SJSA1 (cell line): Measurements from ENCODE around the gene HOXD13. TPM values are rescaled to one million over a fixed set of nuclear protein-coding genes. Genes with fewer than 3 reads are reported as not detected.

Experiments
- DNase-seq, 2 experiments: peaks; one replicate each; pipeline ENCODE4 v3.0.0-alpha.2; 2015 to 2020; ENCODE audit warnings: low spot score in 2 of 2, low read depth in 1 of 2
- H3K27ac ChIP-seq: fragments of 250-450 bp; sonication (Bioruptor Pico); 2 replicates; pipeline ENCODE4 v1.5.1; 2020; ENCODE audit warnings: mild to moderate bottlenecking, moderate library complexity
- H3K27me3 ChIP-seq: fragments of 250-450 bp; sonication (Bioruptor Pico); replicated peaks from 2 replicates; pipeline ENCODE4 v1.5.1; 2020; ENCODE audit warnings: mild to moderate bottlenecking, moderate library complexity
- H3K36me3 ChIP-seq: fragments of 250-450 bp; sonication (Bioruptor Pico); 2 replicates; pipeline ENCODE4 v1.5.1; 2020; ENCODE audit warnings: mild to moderate bottlenecking
- H3K4me1 ChIP-seq: fragments of 250-450 bp; sonication (Bioruptor Pico); replicated peaks from 2 replicates; pipeline ENCODE4 v1.6.1; 2021; ENCODE audit warnings: mild to moderate bottlenecking
- H3K4me3 ChIP-seq: fragments of 250-450 bp; sonication (Bioruptor Pico); 2 replicates; pipeline ENCODE4 v1.5.1; 2020; ENCODE audit warnings: mild to moderate bottlenecking
- H3K9me3 ChIP-seq: fragments of 250-450 bp; sonication (Bioruptor Pico); replicated peaks from 2 replicates; pipeline ENCODE4 v1.5.1; 2020; ENCODE audit warnings: mild to moderate bottlenecking
- total RNA-seq: library from RNA; depleted of rRNA; stranded (reverse); fragments of >200 nt; shearing (Covaris generic); gene quantifications from 2 replicates; pipeline ENCODE4 v1.2.3, GENCODE V29; 2014

Gene HOXD13
- total RNA-seq, 1 experiment from 2014 or later, result 0.50 TPM

DNA sequence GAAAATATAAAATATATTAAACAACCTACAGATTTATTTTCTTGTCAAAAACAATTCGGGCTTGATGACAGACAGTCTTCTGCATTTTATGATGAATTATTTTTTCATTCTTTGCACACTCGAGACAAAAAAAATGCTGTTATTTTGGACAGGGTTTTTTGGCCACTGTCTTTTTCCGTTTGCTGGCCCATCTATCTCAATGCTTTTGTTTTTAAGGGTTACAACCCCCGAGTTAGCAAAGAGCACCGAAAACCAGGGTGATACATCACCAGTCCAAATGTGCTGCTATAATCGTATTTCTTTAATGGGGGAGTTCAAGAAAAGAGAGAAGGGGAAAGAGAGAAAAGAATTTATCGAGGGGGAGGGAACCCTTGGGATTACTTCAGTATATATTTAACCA lies 16.5 kb upstream of the HOXD13 start:
- Histone ChIP-seq H3K9me3 (peaks cover 11% of the 10 kb centered on the region), H3K27ac (no peak overlapping the region), H3K4me3 (no peak overlapping the region), H3K27me3 (peaks cover 68% of the 10 kb centered on the region), H3K4me1 (peaks cover 13% of the 10 kb centered on the region), H3K36me3 (no peaks in the 10 kb centered on the region)
- DNase-seq, result no peak

DNA sequence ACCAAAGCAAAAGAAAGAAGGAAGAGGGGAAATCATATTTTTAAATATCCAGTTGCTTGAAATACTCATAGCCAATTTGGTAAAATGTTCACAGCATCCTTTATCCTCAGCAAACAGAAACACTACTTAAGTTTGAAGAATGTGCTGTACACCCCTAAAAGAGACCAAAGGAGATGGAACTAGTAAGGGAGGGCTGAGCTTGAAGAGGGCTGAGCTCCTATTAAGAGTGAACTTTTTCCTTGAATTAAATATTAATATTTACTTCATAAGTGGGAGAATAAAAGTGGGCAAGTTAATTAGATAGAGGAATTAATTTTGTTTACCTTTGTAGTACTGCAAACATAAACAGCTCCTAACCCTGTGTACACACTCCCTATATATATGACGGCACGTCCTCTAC lies 15.7 kb upstream of the HOXD13 start:
- Histone ChIP-seq H3K36me3 (no peaks in the 10 kb centered on the region), H3K4me1 (peaks cover 13% of the 10 kb centered on the region), H3K9me3 (peaks cover 19% of the 10 kb centered on the region), H3K27ac (no peak overlapping the region), H3K27me3 (peaks cover 75% of the 10 kb centered on the region), H3K4me3 (no peak overlapping the region)
- DNase-seq, result no peak

DNA sequence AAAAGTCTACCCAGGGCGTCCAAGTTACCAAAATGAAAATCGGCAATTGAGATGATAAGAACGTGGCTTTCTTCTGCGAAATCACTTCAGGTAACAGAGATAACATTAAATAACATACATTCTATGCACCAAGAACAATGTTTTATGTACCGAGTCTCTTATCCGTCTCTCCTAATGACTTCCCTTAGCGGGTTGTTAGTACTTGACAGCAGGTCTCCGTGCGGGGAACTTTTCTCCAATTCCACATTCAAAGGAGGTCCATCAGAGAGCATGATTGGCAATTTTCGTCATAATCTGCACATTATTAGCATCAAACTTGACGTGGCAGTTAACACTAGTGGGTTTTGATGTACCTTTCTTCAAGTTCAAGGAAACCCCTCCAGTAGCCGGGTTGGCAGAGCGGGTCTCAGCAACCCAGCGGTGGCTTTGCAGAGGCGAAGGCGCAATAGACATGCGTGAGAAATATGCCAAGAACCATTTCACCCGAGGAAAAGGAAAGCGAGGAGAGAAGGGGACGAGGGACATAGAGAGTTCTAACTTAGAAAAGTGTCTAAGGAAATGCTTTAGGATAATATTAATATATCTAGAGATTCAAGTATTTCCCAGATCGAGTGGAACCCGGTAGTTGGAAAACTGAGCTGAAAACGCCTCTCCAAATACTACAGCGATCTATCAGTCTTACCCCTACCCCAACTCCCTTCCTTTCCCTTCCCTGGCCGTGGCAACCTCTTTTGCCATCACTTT lies 13.8 kb upstream of the HOXD13 start:
- Histone ChIP-seq H3K36me3 (no peaks in the 10 kb centered on the region), H3K4me3 (no peak overlapping the region), H3K4me1 (peaks cover 13% of the 10 kb centered on the region), H3K27me3 (peaks cover 86% of the 10 kb centered on the region), H3K27ac (no peak overlapping the region), H3K9me3 (peaks cover 31% of the 10 kb centered on the region)
- DNase-seq, result no peak

- peaks cover 87% of the 10 kb centered on the region for H3K27me3 ChIP-seq
- H3K27ac ChIP-seq, result no peak overlapping the region
- no peak for DNase-seq
- H3K4me1 ChIP-seq, result peaks cover 13% of the 10 kb centered on the region
- H3K4me3 ChIP-seq, result peak overlapping the region; percentile 17
- no peaks in the 10 kb centered on the region for H3K36me3 ChIP-seq
- H3K9me3 ChIP-seq, result peaks cover 31% of the 10 kb centered on the region
Observed at GRCh38 chr2:176079285-176079830, 13.2 kb upstream of the HOXD13 start.

DNA sequence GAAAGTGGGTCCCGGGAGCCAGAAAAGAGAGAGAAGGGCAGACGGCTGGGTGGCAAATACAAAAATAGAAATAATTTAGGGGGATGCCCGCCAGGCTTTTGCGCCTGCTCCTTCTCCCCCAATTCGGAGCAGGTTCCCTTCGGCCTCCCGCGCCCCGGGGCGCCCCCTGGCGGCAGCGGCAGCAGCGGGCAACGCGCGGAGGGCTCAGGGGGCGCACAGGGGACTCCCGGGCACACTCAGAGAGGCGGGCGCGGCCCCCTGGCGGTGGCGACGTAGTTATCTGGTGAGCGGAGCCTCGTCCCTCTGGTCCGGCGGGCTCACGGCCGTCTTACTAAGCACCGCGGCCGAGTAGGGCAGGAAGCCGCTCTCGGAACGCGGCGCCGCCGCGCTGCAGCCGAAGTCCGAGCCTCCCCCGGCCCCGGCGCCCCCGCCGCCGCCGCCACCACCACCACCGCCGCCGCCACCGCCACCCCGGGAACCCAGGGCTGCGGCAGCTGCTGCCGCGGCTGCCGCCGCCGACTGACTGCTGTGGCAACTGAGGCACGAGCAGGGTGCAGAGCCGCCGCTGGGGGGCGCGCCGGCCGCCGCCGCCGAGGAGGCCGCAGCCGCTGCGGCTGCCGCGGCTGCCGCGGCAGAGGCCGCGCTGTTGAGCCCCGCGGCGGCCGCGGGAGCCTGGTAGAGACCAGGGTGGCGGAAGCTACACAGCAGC lies 12.5 kb upstream of the HOXD13 start:
- Histone ChIP-seq H3K9me3 (peaks cover 31% of the 10 kb centered on the region), H3K36me3 (no peaks in the 10 kb centered on the region), H3K4me1 (peaks cover 13% of the 10 kb centered on the region), H3K4me3 (peak overlapping the region; percentile 17), H3K27me3 (peaks cover 88% of the 10 kb centered on the region), H3K27ac (no peak overlapping the region)
- peak; percentile 65 to 78 for DNase-seq

DNA sequence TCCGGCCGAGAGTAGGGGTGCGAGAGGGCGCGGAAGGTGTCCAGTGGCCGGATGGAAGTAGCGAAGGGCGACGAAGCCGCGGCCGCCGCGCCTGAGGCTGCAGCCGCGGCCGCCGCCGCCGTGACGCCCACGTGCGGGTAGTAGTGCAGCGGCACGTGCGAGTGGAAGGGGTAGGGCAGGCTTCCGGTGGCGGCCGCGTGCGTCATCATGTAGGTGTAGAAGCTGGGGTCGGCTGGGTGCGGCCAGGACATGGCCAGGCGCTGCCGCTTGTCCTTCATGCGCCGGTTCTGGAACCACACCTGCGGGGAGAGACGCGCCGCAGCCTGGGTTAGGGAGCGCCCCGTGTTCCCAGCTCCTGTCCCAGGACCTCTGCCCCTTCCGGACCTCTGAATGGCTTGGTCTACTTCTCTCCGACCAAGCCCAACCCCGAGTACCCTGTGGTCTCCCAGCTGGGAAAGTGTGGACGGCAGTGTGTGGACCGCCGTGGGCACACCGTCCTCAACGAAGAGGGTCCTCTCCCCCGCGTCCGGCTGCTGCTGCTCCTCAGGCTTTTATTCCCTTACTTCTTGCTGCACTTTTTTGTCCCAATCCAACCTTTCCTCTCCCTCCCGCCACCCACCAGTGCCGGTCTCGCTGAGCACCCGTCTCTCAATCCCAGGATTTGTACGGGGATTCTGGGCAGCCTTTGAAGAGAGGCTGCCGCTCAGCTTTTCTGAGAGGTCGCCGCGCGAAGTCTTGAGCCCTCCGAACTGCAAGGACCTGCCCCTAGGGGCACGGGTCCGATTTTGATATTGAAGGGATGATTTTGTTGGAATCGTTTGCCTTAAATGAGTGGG lies 11.8 kb upstream of the HOXD13 start:
- Histone ChIP-seq H3K27me3 (peaks cover 90% of the 10 kb centered on the region), H3K27ac (no peak overlapping the region), H3K4me3 (peak overlapping the region; percentile 17), H3K9me3 (peaks cover 31% of the 10 kb centered on the region), H3K36me3 (no peaks in the 10 kb centered on the region), H3K4me1 (peaks cover 13% of the 10 kb centered on the region)
- DNase-seq, result no peak

DNA sequence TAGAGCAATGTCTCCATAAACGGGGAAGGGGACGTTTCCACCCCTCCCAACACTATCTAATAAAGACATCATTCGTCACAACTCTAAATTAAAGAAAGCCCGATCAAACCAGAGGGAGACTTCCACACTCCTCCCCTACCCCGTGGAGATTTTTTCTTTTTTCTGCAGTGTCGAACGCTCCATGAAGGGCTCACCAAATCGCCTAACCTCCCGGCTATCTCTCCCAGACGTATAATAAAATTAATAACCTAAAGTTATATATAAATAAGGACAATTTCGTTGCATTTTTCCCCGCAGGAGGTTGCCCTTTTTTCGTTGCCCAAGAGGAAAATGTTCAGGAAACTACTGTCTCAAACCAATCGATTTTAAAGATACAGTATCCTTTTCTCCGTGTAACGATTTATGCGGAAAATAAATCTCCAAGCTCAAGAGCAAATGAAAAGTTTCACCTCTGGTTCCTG lies 11.1 kb upstream of the HOXD13 start:
- Histone ChIP-seq H3K4me1 (peaks cover 13% of the 10 kb centered on the region), H3K27ac (no peak overlapping the region), H3K9me3 (peaks cover 31% of the 10 kb centered on the region), H3K27me3 (peaks cover 89% of the 10 kb centered on the region), H3K4me3 (no peak overlapping the region), H3K36me3 (no peaks in the 10 kb centered on the region)
- no peak for DNase-seq

DNA sequence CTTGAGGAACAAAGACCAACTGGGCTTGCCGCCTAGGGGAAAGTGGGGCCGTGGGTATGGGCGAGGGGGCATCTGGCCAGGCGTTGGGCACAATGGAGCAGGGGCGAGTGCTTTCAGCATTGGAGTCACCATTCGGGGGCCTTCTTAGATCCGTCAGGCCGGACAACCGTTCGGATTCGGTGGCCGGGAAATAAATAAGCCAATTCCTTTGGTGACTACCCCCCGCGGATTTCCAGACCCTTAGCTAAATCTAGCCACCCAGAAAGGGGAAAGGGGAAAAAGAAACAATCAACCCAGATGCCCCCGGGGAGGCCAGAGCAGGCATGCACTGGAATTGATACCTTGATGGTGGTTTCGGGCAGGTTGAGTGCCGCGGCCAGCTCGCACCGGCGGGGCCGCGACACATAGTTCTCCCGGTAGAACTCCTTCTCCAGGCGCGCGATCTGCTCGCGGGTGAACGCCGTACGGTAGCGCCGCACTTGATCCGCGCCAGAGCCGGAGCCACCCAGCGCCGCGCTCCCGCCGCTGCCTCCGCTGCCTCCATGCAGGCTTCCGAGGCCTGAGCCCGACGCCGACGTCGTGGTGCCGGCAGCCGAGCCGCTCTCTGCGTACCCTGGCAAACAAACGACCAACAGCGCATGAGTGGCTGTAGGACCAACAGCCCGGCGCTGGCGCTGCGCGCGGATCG lies 10.5 kb upstream of the HOXD13 start:
- H3K36me3 ChIP-seq, result no peaks in the 10 kb centered on the region
- no peak for DNase-seq
- peaks cover 89% of the 10 kb centered on the region for H3K27me3 ChIP-seq
- H3K4me3 ChIP-seq, result no peak overlapping the region
- peaks cover 31% of the 10 kb centered on the region for H3K9me3 ChIP-seq
- no peak overlapping the region for H3K27ac ChIP-seq
- peaks cover 13% of the 10 kb centered on the region for H3K4me1 ChIP-seq

DNA sequence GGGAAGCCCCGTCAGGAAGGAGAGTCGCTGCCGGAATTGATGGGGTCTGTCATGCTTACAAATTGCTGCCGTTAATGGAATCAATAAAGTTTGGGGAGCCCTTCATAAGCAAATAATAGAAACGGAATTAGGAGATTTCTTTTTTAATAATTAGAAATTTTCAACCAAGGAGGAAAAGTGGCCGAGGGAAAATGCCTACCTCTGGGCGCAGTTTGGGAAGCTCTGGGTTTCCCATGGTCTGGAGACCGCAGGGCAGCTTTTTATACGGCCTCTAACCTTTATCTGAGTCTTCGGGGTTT lies 10.0 kb upstream of the HOXD13 start:
- H3K9me3 ChIP-seq, result peaks cover 31% of the 10 kb centered on the region
- no peak overlapping the region for H3K27ac ChIP-seq
- peaks cover 89% of the 10 kb centered on the region for H3K27me3 ChIP-seq
- H3K4me1 ChIP-seq, result peaks cover 13% of the 10 kb centered on the region
- H3K4me3 ChIP-seq, result no peak overlapping the region
- DNase-seq, result no peak
- no peaks in the 10 kb centered on the region for H3K36me3 ChIP-seq

- H3K27me3 ChIP-seq, result peaks cover 92% of the 10 kb centered on the region
- no peak for DNase-seq
- H3K36me3 ChIP-seq, result no peaks in the 10 kb centered on the region
- no peak overlapping the region for H3K27ac ChIP-seq
- H3K9me3 ChIP-seq, result peaks cover 31% of the 10 kb centered on the region
- H3K4me1 ChIP-seq, result peaks cover 13% of the 10 kb centered on the region
- no peak overlapping the region for H3K4me3 ChIP-seq
Observed at GRCh38 chr2:176082824-176083751, 9.4 kb upstream of the HOXD13 start.

GRCh38 chr2:176083796-176084261 lies 8.7 kb upstream of the HOXD13 start, which contains the start of gene EVX2:
Gene EVX2, minus strand, starts transcription at chr2:176083962. Its CDS starts 186 bp downstream, at chr2:176083776.
- no peak within 1 kb of the TSS for H3K4me3 ChIP-seq
- H3K27ac ChIP-seq, result no peak within 1 kb of the TSS
- peaks cover 31% of the 10 kb centered on the region for H3K9me3 ChIP-seq
- no peak for DNase-seq
- H3K27me3 ChIP-seq, result peaks cover 92% of the 10 kb centered on the region
- H3K4me1 ChIP-seq, result peaks cover 18% of the 10 kb centered on the region
- H3K36me3 ChIP-seq, result no peaks in the 10 kb centered on the region

DNA sequence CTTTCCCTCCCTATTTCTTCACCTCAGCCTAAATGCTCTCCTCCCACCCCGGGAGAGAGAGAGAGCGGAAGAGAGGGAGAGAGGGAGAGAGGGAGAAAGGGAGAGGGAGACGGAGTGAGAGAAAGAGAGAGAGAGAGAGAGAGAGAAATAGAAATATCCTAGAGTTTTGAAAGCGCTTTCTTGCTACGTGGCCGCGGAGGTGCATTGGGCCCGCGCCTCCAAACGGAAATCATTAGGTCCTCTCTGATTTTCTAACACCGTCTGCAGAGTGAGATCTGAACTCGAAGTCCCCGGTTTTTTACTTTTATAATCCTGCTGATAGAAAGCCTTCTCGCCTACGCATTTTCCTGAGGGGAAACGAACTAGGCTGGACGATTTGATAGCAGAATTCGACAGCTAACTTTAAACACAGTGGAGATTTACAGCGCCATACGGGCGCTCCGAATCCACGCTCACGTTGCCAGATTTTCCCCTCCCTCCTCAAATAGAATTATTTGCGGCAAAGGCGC lies 7.9 kb upstream of the HOXD13 start:
- Histone ChIP-seq H3K9me3 (peaks cover 26% of the 10 kb centered on the region), H3K4me3 (no peak overlapping the region), H3K36me3 (no peaks in the 10 kb centered on the region), H3K27ac (no peak overlapping the region), H3K4me1 (peaks cover 13% of the 10 kb centered on the region), H3K27me3 (peaks cover 92% of the 10 kb centered on the region)
- no peak for DNase-seq
